ENCODE data around the gene CHN2.

- TF ChIP-seq POLR2AphosphoS5 (IDR thresholded peaks at IDR 0.05) (no peak), CTCF (IDR thresholded peaks at IDR 0.05) (no peak), EP300 (IDR thresholded peaks at IDR 0.05) (no peak), POLR2A (IDR thresholded peaks at IDR 0.05; ENCODE audit: low read depth) (no peak)
Observed at GRCh38 chr7:29193316-29194205, 1.0 kb upstream of the CHN2 start.
